Measurements from ENCODE around the gene CEP128. TPM values are rescaled to one million over a fixed set of nuclear protein-coding genes. Genes with fewer than 3 reads are reported as not detected.

Gene CEP128
- total RNA-seq, 1 experiment from 2014 or later = 16.7 TPM

DNA sequence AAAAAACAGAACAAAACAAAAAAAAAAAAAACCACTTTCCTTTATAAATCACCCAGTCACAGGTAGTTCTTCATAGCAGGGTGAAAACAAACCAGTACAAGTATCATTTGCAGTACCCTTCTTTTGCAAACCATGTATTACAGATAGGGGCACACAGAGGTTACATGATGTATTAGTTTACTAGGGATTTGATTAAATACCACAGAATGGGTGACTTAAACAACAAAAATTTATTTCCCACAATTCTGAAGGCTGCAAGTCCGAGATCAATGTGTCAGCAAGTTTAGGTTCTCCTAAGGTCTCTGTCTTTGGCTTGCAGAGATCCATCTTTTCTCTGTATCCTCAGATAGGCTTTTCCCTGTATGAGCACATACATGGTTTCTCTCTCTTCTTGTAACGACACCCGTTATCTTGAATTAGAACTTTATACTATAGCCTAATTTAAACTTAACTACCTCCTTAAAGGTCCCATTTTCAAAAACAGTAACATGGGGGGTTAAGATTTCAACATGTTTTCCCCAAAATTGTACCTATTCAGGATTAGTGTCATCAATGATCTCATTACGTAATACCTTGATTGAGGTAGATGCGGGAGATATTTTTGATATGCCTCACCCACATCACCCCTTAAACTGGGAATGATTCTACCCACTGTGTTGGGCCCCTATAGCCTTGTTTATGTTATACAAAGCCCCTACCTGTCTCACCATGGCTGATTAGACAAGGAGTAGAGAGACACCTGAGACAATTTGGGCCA lies 3.5 kb upstream of the CEP128 start:
- Histone ChIP-seq H3K27me3 (replicated peaks; ENCODE audit: control insufficient read depth, insufficient read depth, low read length) (no peaks in the 10 kb centered on the region), H3K9me3 (no peaks in the 10 kb centered on the region), H3K4me3 (ENCODE audit: low read depth, low read length) (no peak overlapping the region), H3K36me3 (ENCODE audit: control insufficient read depth, insufficient read depth, low read length) (no peaks in the 10 kb centered on the region), H3K4me1 (peaks cover 9% of the 10 kb centered on the region)
- Mint-ChIP-seq H3K27ac (ENCODE audit: unreplicated experiment) (no peak overlapping the region), H3K4me3 (ENCODE audit: unreplicated experiment) (no peak overlapping the region), H3K4me1 (ENCODE audit: low read depth, unreplicated experiment) (peaks cover 7% of the 10 kb centered on the region), H3K27me3 (ENCODE audit: insufficient read depth, unreplicated experiment) (peaks cover 7% of the 10 kb centered on the region), H3K9me3 (ENCODE audit: unreplicated experiment) (no peaks in the 10 kb centered on the region), H3K36me3 (ENCODE audit: insufficient read depth, unreplicated experiment) (peaks cover 4% of the 10 kb centered on the region)
- intact Hi-C loops (cut with micrococcal nuclease; ENCODE audit: unreplicated experiment) = no loop called here
- TF ChIP-seq, protein P1, sequence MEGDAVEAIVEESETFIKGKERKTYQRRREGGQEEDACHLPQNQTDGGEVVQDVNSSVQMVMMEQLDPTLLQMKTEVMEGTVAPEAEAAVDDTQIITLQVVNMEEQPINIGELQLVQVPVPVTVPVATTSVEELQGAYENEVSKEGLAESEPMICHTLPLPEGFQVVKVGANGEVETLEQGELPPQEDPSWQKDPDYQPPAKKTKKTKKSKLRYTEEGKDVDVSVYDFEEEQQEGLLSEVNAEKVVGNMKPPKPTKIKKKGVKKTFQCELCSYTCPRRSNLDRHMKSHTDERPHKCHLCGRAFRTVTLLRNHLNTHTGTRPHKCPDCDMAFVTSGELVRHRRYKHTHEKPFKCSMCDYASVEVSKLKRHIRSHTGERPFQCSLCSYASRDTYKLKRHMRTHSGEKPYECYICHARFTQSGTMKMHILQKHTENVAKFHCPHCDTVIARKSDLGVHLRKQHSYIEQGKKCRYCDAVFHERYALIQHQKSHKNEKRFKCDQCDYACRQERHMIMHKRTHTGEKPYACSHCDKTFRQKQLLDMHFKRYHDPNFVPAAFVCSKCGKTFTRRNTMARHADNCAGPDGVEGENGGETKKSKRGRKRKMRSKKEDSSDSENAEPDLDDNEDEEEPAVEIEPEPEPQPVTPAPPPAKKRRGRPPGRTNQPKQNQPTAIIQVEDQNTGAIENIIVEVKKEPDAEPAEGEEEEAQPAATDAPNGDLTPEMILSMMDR (IDR thresholded peaks at IDR 0.05; ENCODE audit: insufficient read depth in 1 of 2, low read depth in 1 of 2, low read length in 1 of 2, severe bottlenecking in 1 of 2, unreplicated experiment in 1 of 2) = no peak
- CTCF ChIA-PET = no interaction called here
- POLR2A ChIA-PET = no interaction called here
- no peak for DNase-seq
- no TSS peak for BruUV-seq (replicated peaks)

DNA sequence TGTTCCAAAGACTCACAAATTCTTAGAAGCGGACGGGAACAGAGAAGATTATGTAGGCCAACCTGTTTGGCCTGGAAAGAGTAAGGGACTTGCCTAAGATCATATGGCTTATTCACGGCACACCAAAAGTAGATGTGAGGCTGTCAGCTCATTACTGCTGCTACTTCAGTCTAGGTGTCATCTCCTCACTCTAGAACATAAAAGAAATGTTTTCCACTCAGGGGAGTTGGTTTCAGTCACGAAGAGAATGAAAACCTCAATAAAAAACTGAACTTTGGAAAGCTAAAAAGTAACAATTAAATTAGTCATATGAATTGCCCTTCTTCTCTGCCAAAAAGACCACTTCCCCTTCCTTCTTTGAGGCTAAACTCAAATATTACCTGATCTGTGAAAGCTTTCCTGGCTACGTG lies 658 bp upstream of the CEP128 start:
- peaks cover 4% of the 10 kb centered on the region for H3K36me3 Mint-ChIP-seq (ENCODE audit: insufficient read depth, unreplicated experiment)
- H3K4me1 Mint-ChIP-seq (ENCODE audit: low read depth, unreplicated experiment) = peaks cover 7% of the 10 kb centered on the region
- no peaks in the 10 kb centered on the region for H3K9me3 ChIP-seq
- POLR2A ChIA-PET = interaction anchor here (0.6 to 1.3 kb wide), 2 partner anchors 111 to 279 kb away, joined by 3 to 4 read pairs; partner anchors contain the start of gene GTF2A1
- no peaks in the 10 kb centered on the region for H3K27me3 Mint-ChIP-seq (ENCODE audit: insufficient read depth, unreplicated experiment)
- H3K4me1 ChIP-seq = peaks cover 9% of the 10 kb centered on the region
- CTCF ChIA-PET = interaction anchor here (1.2 to 1.4 kb wide), 3 partner anchors 13 to 55 kb away, joined by 3 to 4 read pairs (median 3); partner anchors contain the start of gene TSHR
- H3K4me3 ChIP-seq (ENCODE audit: low read depth, low read length) = peak overlapping the region; percentile 32
- no TSS peak for BruUV-seq (replicated peaks)
- peak in 1 of 2 experiments; percentile 17 for DNase-seq
- H3K4me3 Mint-ChIP-seq (ENCODE audit: unreplicated experiment) = peak overlapping the region; percentile 88
- no peaks in the 10 kb centered on the region for H3K36me3 ChIP-seq (ENCODE audit: control insufficient read depth, insufficient read depth, low read length)
- no peaks in the 10 kb centered on the region for H3K9me3 Mint-ChIP-seq (ENCODE audit: unreplicated experiment)
- no peaks in the 10 kb centered on the region for H3K27me3 ChIP-seq (replicated peaks; ENCODE audit: control insufficient read depth, insufficient read depth, low read length)
- intact Hi-C loops (cut with micrococcal nuclease; ENCODE audit: unreplicated experiment) = no loop called here
- peak overlapping the region; percentile 86 for H3K27ac Mint-ChIP-seq (ENCODE audit: unreplicated experiment)
- TF ChIP-seq, protein P1 (IDR thresholded peaks at IDR 0.05; ENCODE audit: insufficient read depth in 1 of 2, low read depth in 1 of 2, low read length in 1 of 2, severe bottlenecking in 1 of 2, unreplicated experiment in 1 of 2) = no peak

DNA sequence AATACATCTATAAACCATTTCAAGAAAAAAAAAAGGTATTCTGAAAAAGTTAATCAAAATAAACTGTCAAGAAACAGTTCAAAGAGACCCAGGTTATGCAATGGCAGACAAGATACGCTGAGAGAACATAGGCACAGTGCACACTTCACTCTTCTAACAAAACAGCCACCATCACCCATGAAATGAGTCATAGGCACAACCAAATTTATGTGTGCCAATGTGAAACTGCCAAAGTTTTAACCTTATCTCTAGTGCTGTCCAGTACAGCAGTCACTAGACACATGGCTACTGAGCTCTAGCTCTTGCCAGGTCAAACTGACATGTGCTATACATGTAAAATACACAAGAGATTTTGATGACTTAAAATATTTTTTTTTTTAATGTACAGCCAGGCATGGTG lies 1.4 kb downstream of the CEP128 start:
- H3K4me3 ChIP-seq (ENCODE audit: low read depth, low read length) = no peak overlapping the region
- H3K4me1 ChIP-seq = peaks cover 9% of the 10 kb centered on the region
- no peak overlapping the region for H3K4me3 Mint-ChIP-seq (ENCODE audit: unreplicated experiment)
- no peak for DNase-seq
- H3K27ac Mint-ChIP-seq (ENCODE audit: unreplicated experiment) = no peak overlapping the region
- H3K9me3 ChIP-seq = no peaks in the 10 kb centered on the region
- no peaks in the 10 kb centered on the region for H3K27me3 ChIP-seq (replicated peaks; ENCODE audit: control insufficient read depth, insufficient read depth, low read length)
- no TSS peak for BruUV-seq (replicated peaks)
- peaks cover 7% of the 10 kb centered on the region for H3K4me1 Mint-ChIP-seq (ENCODE audit: low read depth, unreplicated experiment)
- H3K36me3 ChIP-seq (ENCODE audit: control insufficient read depth, insufficient read depth, low read length) = no peaks in the 10 kb centered on the region
- no peaks in the 10 kb centered on the region for H3K9me3 Mint-ChIP-seq (ENCODE audit: unreplicated experiment)
- intact Hi-C loops (cut with micrococcal nuclease; ENCODE audit: unreplicated experiment) = no loop called here
- CTCF ChIA-PET = no interaction called here
- TF ChIP-seq, protein P1 (IDR thresholded peaks at IDR 0.05; ENCODE audit: insufficient read depth in 1 of 2, low read depth in 1 of 2, low read length in 1 of 2, severe bottlenecking in 1 of 2, unreplicated experiment in 1 of 2) = no peak
- POLR2A ChIA-PET = no interaction called here
- no peaks in the 10 kb centered on the region for H3K27me3 Mint-ChIP-seq (ENCODE audit: insufficient read depth, unreplicated experiment)
- peaks cover 4% of the 10 kb centered on the region for H3K36me3 Mint-ChIP-seq (ENCODE audit: insufficient read depth, unreplicated experiment)

All from Caco-2 (cell line).